Duodenal mucosa (tissue), 2 donors: Measurements from ENCODE around the gene TRIM4.

Experiments
- H3K27ac ChIP-seq: one replicate; pipeline ENCODE4 v1.7.0; 2013; ENCODE audit warnings: low read depth, low read length
- H3K27me3 ChIP-seq, 2 donors: one replicate each; pipeline ENCODE4 v1.7.0; 2013; ENCODE audit warnings: low read length in 2 of 2, control low read depth in 1 of 2; ENCODE audit not compliant: insufficient read depth in 2 of 2, control insufficient read depth in 1 of 2
- H3K36me3 ChIP-seq, 2 donors: one replicate each; pipeline ENCODE4 v1.7.0; 2013; ENCODE audit warnings: low read length in 2 of 2, control low read depth in 1 of 2; ENCODE audit not compliant: insufficient read depth in 2 of 2, control insufficient read depth in 1 of 2
- H3K4me1 ChIP-seq, 2 donors: one replicate each; pipeline ENCODE4 v1.7.0; 2013; ENCODE audit warnings: low read length in 2 of 2, control low read depth in 1 of 2; ENCODE audit not compliant: insufficient read depth in 2 of 2, control insufficient read depth in 1 of 2
- H3K4me3 ChIP-seq, 2 donors: one replicate each; pipeline ENCODE4 v1.7.0; 2013; ENCODE audit warnings: low read length in 2 of 2, low read depth in 1 of 2
- H3K9ac ChIP-seq, 2 donors: one replicate each; pipeline ENCODE4 v1.7.0; 2013; ENCODE audit warnings: low read length in 2 of 2, low read depth in 1 of 2
- H3K9me3 ChIP-seq, 2 donors: one replicate each; pipeline ENCODE4 v1.7.0; 2013; ENCODE audit warnings: low read length in 2 of 2, control low read depth in 1 of 2; ENCODE audit not compliant: control insufficient read depth in 1 of 2

The TRIM4 gene

GRCh38 chr7:99848420-99849216, 70.7 kb downstream of the TRIM4 start:
- H3K4me3 ChIP-seq = no peak overlapping the region
- no peaks in the 10 kb centered on the region for H3K9me3 ChIP-seq
- H3K4me1 ChIP-seq = peaks cover 0 to 9% of the 10 kb centered on the region in 2 donors
- no peaks in the 10 kb centered on the region for H3K27me3 ChIP-seq
- no peak overlapping the region for H3K9ac ChIP-seq
- no peak overlapping the region for H3K27ac ChIP-seq
- no peaks in the 10 kb centered on the region for H3K36me3 ChIP-seq

- Histone ChIP-seq H3K9ac (no peak overlapping the region), H3K4me1 (peaks cover 0 to 11% of the 10 kb centered on the region in 2 donors), H3K27ac (no peak overlapping the region), H3K4me3 (no peak overlapping the region), H3K36me3 (no peaks in the 10 kb centered on the region), H3K9me3 (no peaks in the 10 kb centered on the region), H3K27me3 (no peaks in the 10 kb centered on the region)
Observed at GRCh38 chr7:99844328-99844727, 75.0 kb downstream of the TRIM4 start.

DNA sequence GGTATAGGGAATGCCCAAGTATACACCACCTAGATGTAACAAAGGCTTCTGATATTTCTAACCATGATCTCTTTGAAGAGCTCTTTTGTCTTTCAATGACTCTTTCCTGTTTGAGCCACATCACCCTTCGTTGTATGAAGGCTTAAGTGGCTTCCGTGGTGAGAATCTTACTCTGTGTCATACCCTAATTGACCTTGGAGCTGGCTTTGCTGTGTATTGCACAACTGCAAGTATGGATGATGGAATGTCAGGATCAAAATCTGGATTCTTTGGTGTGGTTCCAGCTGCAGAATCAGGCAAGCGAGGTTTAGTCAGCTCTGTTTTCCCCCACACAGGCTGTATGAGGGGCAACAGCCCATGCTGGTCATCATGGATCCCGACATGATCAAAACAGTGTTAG, 75.5 kb downstream of the TRIM4 start:
- H3K9ac ChIP-seq = no peak overlapping the region
- H3K9me3 ChIP-seq = no peaks in the 10 kb centered on the region
- H3K27ac ChIP-seq = no peak overlapping the region
- no peak overlapping the region for H3K4me3 ChIP-seq
- no peaks in the 10 kb centered on the region for H3K27me3 ChIP-seq
- peaks cover 0 to 9% of the 10 kb centered on the region in 2 donors for H3K4me1 ChIP-seq
- no peaks in the 10 kb centered on the region for H3K36me3 ChIP-seq

DNA sequence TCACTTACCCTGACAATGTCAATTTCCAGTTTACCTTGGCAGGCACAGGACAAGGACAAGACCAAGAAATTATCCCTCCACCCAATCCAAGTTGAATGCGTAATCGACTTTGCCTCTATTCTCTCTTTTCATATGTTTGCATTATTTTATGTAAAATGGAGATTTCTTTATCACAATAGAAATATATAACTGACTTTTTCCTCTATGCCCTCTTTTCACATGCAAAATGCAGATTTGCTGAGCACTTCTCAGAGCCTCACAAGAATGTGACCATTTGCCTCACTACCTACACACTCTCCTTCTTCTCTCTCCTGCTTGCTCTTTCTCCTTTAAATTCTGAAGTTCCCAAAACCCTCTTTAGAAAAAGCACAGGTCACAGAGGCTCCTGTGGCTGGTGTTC, 76.4 kb downstream of the TRIM4 start:
- H3K4me3 ChIP-seq = no peak overlapping the region
- peaks cover 0 to 6% of the 10 kb centered on the region in 2 donors for H3K4me1 ChIP-seq
- H3K9me3 ChIP-seq = no peaks in the 10 kb centered on the region
- no peaks in the 10 kb centered on the region for H3K36me3 ChIP-seq
- H3K27me3 ChIP-seq = no peaks in the 10 kb centered on the region
- no peak overlapping the region for H3K9ac ChIP-seq
- no peak overlapping the region for H3K27ac ChIP-seq
